SHP77 treated with DMSO at 0.1 percent for 48 hours (cell line): ENCODE data around the gene PAF1.

Source experiments
- DNase-seq: peaks from one replicate; lab custom pipeline; 2025; lab: John Stamatoyannopoulos, UW

PAF1 gene

GRCh38 chr19:39390751-39391437, at the start of gene PAF1, which contains the start of gene MED29:
TSS of gene PAF1 (minus strand) at chr19:39391106. CDS start at chr19:39390864, 242 bp downstream.
TSS of gene MED29 (plus strand) at chr19:39391378. CDS start at chr19:39391423, 45 bp downstream.
- peak; percentile 100 for DNase-seq

DNA sequence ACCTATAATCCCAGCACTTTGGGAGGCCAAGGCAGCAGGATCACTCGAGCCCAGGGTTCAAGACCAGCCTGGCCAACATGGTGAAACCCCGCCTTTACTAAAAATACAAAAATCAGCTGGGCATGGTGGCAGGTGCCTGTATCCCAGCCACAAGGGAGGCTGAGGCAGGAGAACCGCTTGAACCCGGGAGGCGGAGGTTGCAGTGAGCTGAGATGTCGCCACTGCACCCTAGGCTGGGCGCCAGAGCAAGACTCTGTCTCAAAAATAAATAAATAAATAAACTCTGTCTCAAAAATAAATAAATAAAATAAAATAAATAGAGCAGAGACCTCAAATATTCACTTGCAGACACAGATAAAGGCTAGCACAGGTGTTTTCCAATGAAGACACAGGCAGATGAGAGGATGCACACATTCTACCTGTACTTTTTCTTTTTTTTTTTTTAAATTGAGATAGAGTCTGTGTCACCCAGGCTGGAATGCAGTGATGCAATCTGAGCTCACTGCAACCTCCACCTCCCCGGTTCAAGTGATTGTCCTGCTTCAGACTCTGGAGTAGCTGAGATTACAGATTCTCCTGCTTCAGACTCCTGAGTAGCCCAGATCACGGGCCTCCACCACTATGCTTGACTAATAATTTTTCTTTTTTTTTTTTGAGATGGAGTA, 47.5 kb upstream of the PAF1 start:
- DNase-seq = no peak

GRCh38 chr19:39436350-39436716, 45.4 kb upstream of the PAF1 start:
- no peak for DNase-seq

- DNase-seq = peak; percentile 98
These were observed 44.8 kb upstream of the PAF1 start, which contains the start of gene RPS16 for GRCh38 chr19:39435499-39436349. TSS of gene RPS16 (minus strand) at chr19:39435949. CDS start at chr19:39435895, 54 bp downstream.

DNA sequence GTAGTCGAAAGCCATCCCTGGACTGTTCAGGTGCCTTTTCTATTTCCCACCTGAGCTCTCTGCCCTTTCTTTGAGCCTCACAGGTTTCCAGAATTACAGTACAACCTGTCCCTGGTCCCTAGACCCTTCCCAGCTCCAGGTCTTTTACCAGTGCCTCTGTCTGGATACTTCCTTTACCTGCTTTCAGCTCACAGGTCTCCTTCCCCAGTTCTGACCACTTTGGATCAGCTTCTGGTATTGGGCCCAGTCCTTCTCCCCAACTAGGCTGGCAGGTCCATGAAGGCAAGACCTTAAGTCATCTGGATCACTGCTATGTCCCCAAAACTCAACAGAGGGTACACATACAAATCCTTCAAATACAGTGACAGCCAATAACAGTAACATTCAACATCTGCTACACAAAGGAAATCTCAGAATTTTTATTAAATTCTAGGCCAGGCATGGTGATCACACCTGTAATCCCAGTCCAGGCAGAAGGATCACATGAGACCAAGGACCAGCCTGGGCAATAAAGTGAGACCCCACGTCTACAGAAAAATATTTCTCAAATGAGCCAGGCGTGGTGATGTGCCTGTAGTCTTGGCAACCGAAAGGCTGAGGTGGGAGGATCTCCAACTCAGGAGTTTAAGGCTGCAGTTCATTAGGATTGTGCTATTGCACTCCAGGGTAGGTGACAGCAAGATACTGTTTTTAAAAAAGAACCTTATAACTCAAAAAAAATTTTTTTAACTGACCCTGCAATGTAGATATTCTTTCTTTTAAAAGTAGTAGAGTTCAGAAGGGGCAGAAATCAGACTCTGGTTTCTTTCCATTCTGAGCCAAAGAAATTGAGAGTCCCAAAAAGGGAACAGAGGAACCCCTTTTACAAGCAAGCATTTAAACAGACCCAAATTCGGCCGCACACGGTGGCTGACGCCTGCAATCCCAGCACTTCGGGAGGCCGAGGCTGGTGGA, 43.5 kb upstream of the PAF1 start:
- no peak for DNase-seq

DNA sequence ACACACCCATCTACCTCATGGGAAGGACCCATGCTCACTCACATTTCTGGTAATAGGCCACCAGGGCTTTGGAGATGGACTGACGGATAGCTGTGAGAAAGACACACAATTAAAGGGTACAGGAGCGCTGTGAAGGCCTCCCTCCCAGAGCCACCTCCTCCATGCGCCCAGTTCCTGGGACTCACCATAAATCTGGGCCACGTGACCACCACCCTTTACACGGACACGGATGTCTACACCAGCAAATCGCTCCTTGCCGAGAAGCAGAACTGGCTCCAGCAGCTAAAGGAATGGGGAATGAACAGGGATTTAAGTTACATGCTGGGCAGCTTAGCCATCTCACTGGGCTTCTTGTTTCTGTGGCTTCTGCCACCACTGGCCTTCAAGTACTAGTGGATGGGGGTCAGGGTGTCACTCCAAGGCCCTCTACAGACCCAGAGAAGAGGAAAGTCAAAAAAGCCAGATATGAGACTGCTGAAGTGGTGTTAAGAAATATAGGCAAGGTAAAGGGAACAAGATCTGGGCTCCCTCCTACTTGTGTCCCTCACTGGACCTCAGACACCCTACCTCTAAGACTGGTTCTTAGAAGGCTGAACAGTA, 42.7 kb upstream of the PAF1 start:
- DNase-seq = no peak

- no peak for DNase-seq
These were observed 41.7 kb upstream of the PAF1 start for GRCh38 chr19:39432677-39433025.

DNA sequence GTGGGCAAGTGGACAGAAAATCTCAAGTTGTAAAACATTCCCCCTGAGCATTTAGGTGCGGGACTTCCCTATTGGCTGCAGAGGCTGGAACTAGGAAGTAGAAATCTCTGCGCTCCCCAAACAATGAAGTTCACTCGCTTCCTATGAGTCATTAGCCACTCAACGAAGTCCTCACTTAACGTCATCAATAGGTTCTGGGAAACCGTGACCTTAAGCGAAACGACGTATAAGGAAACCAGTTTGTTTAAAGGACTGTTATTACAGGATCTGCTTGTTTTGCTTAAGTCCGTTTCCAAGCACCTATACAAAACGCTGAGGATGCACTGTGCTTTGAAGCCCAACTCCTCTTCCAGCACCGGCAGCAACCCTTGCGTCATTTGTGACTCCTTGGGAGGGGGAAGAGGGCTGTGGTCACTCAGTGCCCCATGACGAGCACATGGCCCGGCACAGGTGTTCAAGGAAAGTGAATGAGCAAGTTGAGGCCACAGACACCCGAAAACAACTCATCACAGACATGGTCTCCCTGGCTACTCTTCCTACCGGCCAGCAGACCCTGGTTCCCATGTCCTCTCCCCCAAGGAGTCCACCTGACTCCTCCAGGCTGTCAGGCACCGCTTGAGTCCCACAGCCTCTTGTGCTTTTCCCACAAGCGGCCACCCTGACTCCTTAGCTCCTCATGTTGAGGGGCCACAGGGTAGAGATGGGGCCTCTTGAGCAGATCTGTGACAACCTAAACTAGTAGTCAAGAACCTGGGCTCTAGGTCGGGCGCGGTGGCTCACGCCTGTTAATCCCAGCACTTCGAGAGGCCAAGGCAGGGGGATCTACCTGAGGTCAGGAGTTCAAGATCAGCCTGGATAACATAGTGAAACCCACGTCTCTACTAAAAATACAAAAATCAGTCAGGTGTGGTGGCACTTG, 40.0 kb upstream of the PAF1 start:
- DNase-seq = peak; percentile 76

- no peak for DNase-seq
These were observed 37.6 kb upstream of the PAF1 start for GRCh38 chr19:39428283-39429112.

- DNase-seq = no peak
These were observed 36.8 kb upstream of the PAF1 start for GRCh38 chr19:39427707-39428106.

GRCh38 chr19:39426170-39426569, 35.3 kb upstream of the PAF1 start:
- no peak for DNase-seq

- no peak for DNase-seq
These were observed 34.8 kb upstream of the PAF1 start for GRCh38 chr19:39425744-39426143.

GRCh38 chr19:39424934-39425333, 34.0 kb upstream of the PAF1 start:
- DNase-seq = no peak

GRCh38 chr19:39423258-39424086, 32.6 kb upstream of the PAF1 start:
- no peak for DNase-seq

GRCh38 chr19:39422020-39422419, 31.1 kb upstream of the PAF1 start:
- DNase-seq = no peak

DNA sequence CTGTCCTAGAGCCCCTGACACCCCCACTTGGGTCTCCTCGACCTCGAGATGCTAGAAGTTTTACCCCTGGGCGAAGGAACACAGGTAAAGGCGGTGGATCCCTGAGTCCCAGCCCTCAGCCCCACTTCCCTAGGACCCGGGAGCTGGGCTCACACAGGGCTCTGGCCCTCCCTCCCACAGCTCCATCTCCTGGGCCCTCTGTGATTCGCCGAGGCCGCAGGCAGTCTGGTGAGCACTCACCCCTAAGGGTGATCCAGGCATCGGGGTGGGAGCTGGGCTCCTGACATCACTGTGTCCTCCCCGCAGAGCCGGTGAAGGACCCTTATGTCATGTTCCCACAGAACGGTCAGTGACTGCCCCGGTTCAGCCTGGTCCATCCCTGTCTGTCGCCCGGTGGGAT, 29.9 kb upstream of the PAF1 start:
- no peak for DNase-seq

DNA sequence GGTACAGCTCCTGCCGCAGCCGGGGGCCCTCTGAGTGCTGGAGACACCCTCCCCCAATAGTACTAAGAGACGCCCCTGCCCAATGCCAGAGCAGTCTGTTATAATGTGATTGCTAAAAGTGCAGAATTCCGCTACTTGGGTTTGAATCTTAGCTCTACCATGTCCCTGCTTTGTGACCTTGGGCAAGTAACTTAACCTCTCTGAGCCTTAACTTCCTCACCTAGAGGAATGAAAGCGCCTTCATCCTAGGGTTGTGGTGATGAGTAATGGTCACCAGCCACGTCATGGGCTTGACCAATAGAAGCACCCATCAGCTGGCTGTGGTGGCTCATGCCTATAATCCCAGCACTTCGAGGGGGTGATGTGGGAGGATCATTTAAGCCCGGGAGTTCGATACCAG, 28.1 kb upstream of the PAF1 start:
- no peak for DNase-seq

- no peak for DNase-seq
These were observed 26.7 kb upstream of the PAF1 start for GRCh38 chr19:39417463-39418181.
